Frontal cortex (tissue), 4 donors: ENCODE data around the gene ATF6. TPM values are rescaled to one million over a fixed set of nuclear protein-coding genes. Genes with fewer than 3 reads are reported as not detected.

Source experiments
- DNase-seq, 2 donors: peaks; one replicate each; pipeline ENCODE4 v3.0.0; 2012; ENCODE audit warnings: low spot score in 2 of 2
- FAIRE-seq: peaks from 2 replicates; lab custom pipeline; 2012; peaks lifted over from hg19 to GRCh38; lab: Jason Lieb, UNC
- small RNA-seq: library from RNA; depleted of rRNA; stranded (forward); fragments of <200 nt; gene quantifications from one replicate; pipeline ENCODE3, GENCODE V24; 2014
- total RNA-seq: library from RNA; depleted of rRNA; stranded (reverse); fragments of >200 nt; gene quantifications from one replicate; pipeline ENCODE4 v1.2.3, GENCODE V29; 2014
- donor health status: control.
- donor health status: control.
- donor health status: control.

ATF6 gene
- total RNA-seq, 1 donor from 2014 or later, result 25.3 TPM

GRCh38 chr1:162009501-162010174, 243.5 kb downstream of the ATF6 start:
- FAIRE-seq, result no peak
- DNase-seq, result no peak

GRCh38 chr1:162010175-162010506, 244.0 kb downstream of the ATF6 start:
- FAIRE-seq (no peak), DNase-seq (no peak)

GRCh38 chr1:162011337-162012012, 245.4 kb downstream of the ATF6 start:
- DNase-seq (no peak), FAIRE-seq (no peak)

GRCh38 chr1:162013289-162013688, 247.2 kb downstream of the ATF6 start:
- no peak for DNase-seq
- FAIRE-seq, result no peak

Small RNA genes within 50 kb of the gene (small RNA-seq; reads per million reads assigned to genes)
- gene RN7SL466P, result not detected

Other genes with a start within 250 kb of the ATF6 start
- gene HSPA6, start 241.8 kb upstream of the ATF6 start, total RNA-seq, result 0.82 TPM
- 2.9 TPM for gene FCGR3A, start 216.5 kb upstream of the ATF6 start, total RNA-seq
- gene FCGR3B, start 135.1 kb upstream of the ATF6 start, total RNA-seq, result 0.82 TPM
- 0.41 TPM for gene FCGR2B, start 103.2 kb upstream of the ATF6 start, total RNA-seq
- gene FCRLA, start 59.1 kb upstream of the ATF6 start, total RNA-seq, result not detected
- 1.2 TPM for gene FCRLB, start 44.8 kb upstream of the ATF6 start, total RNA-seq
- gene DUSP12, start 16.5 kb upstream of the ATF6 start, total RNA-seq, result 58.7 TPM